ENCODE measurements around the gene MBOAT7. TPM values are rescaled to one million over a fixed set of nuclear protein-coding genes. Genes with fewer than 3 reads are reported as not detected.

MBOAT7 gene
- total and polyA plus RNA-seq, 2 of the 8 experiments (the other 6 are each of a cell fraction or from before 2014, with no cell fraction given) = 85.5 to 90.9 TPM

- TF ChIP-seq CHD7 (IDR thresholded peaks at IDR 0.05; ENCODE audit: insufficient replicate concordance, low read length) = no peak
These were observed 48.0 kb downstream of the MBOAT7 start (continued) for GRCh38 chr19:54141356-54141755.
